DMS153 (cell line): ENCODE results near the gene ATG101.

Experiments used
- DNase-seq: peaks from one replicate; lab custom pipeline; 2025; lab: John Stamatoyannopoulos, UW

Gene ATG101

GRCh38 chr12:52042706-52043385, 26.9 kb upstream of the ATG101 start:
- no peak for DNase-seq

DNA sequence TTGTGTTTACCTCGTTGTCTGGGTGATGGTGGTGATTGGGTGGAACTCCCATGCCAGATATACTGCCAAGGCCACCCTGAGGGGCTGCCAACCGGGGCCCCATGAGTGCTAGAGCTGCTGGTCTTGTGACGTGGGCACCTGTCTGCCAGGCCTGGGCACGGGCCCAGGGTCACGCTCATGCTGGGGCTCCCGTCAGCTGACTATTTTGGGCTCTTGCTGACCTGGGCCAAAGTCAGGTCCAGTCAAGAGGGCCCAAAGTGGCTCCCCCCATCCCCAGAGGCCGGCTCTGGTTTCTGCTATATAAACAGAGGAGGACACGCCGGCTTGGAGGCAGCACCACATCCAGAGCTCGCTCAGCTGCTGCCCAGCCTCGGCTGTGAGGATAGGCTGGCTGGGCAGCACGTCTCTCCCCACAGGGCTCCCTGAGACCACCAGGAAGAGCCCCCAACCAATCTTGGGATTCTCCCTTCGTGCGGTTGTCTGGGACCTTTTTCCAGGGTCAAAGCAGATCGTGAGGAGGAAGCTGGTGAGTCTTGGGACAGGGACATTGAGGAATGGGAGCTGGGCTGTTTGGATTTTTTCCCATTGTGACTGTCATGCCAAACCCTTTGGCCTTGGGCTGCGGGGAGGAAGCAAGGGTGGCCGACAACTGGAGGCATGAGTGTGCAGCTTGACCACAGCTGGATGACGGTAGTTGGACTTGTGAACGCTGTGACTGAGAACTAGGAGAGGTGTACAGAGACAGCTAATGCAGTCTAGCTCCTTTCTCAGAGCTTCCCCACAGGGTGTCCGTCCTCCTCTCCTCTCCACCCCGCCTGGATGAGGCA, 26.2 kb upstream of the ATG101 start:
- no peak for DNase-seq

DNA sequence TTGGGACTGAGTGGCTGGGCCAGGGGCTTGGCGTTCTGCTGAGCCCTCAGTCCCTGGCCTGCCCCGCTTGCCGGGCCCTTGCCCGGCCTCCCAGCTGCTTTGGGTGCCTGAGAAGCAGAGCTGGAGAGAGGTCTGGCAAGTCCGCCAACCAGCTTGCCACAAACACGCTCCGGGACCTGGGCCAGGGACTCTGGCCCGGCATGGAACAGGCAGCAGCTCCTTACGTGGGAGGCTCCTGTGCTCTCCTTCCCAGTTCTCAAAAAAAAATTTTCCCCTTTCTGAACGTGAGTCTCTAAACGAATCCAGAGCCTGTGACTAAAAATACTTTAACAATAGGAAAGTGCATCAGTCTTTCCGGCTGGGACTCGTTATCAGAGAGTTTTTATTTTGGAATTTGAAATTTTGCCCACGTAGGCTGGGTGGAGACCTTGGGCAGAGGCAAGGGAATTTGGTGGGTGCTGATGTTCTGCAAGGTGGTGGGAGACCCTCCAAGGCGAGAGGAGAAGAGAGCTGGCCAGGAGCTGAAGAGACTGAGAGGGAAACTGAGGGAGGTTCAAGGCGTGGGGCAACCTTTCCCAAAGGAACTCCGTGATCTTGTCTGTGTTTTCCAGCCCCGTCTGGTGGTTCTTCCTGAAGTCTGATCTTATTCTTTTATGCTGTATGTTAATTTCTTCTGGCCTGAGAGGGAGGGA, 25.3 kb upstream of the ATG101 start:
- no peak for DNase-seq

DNA sequence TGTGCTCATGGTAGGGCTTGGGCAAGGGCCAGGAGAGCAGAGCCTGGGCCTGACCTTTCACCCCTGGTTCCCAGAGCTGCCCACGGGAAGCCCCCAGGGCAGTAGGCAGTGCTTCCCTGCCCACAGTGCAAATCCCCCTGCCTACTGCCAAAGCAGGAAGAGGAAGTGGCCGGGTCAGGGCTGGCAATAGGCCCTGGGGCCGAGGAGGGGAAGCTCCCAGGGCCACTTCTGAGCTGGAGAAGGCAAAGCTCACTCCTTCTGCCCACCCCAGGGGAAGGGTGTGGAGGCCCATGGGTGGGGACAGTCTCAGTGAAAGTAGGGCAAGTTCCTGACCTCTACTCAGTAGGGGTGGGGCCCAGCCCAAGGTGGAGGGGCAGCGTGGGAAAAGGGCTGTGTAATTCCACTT, 24.0 kb upstream of the ATG101 start:
- DNase-seq: no peak

GRCh38 chr12:52046859-52047258, 22.9 kb upstream of the ATG101 start:
- no peak for DNase-seq

DNA sequence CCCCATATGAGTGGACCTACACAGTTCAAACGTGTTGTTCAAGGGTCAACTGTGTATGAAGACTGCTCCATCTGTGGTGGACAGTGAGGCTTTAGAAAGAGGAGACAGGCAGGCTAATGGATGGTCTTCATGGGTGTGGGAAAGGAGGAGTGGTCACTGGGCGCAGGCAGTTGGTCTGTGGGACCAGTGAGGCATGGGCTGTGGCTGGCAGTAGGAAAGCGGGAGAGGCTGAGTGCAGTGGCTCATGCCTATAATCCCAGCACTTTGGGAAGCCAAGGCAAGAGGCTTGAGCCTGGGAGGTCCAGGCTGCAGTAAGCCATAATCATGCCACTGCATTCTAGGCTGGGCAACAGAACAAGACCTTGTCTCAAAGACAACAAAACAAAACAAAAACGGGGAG, 20.5 kb upstream of the ATG101 start:
- no peak for DNase-seq

- no peak for DNase-seq
Measured at GRCh38 chr12:52049688-52050087, 20.1 kb upstream of the ATG101 start.

- peak; percentile 7 for DNase-seq
Measured at GRCh38 chr12:52050116-52050757, 19.5 kb upstream of the ATG101 start.

- peak; percentile 85 for DNase-seq
Measured at GRCh38 chr12:52050758-52051541, 18.8 kb upstream of the ATG101 start, which contains the start of gene NR4A1. Gene NR4A1 (plus strand): TSS chr12:52051442. CDS start chr12:52054329, 2,887 bp downstream.

GRCh38 chr12:52052468-52053186, 17.2 kb upstream of the ATG101 start:
- no peak for DNase-seq

DNA sequence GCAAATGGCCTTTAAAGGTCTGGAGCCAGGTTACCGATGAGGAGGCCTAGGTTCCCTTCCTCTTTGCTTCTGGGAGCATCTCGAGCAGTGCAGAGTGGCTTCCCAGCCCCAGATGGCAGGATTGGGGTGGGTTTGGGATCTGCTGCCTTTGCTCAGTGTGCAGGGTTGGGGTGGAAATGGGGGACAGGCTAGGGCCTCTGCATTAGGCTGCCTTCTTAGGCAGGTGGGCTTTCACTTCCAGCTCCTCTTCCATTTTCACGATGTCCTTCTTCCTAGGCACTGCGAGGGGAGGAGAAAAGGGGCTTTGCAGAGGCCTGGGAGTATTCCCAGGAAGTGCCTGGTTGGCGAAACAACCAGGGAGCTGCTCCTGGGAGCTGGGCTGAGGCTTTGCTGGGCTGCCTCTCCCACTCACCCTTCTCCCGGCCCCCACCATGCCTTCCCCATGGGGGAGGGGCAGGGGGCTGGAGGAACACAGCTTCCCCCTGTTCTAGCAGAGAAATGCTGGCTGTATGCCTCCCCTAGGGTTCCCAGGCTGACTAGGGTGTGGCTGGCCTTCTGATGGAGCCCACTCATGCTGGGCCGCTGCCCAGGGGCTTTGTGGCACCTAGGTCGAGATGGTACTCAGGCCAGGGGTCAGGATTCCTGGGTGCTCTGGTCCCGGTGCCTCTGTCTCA, 16.1 kb upstream of the ATG101 start:
- DNase-seq: no peak

DNA sequence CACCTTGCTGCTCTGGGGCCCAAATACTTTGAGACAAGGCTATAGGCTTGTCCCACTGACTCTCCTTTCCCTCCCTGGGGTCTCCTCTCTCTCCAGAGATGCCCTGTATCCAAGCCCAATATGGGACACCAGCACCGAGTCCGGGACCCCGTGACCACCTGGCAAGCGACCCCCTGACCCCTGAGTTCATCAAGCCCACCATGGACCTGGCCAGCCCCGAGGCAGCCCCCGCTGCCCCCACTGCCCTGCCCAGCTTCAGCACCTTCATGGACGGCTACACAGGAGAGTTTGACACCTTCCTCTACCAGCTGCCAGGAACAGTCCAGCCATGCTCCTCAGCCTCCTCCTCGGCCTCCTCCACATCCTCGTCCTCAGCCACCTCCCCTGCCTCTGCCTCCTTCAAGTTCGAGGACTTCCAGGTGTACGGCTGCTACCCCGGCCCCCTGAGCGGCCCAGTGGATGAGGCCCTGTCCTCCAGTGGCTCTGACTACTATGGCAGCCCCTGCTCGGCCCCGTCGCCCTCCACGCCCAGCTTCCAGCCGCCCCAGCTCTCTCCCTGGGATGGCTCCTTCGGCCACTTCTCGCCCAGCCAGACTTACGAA, 15.4 kb upstream of the ATG101 start:
- no peak for DNase-seq

DNA sequence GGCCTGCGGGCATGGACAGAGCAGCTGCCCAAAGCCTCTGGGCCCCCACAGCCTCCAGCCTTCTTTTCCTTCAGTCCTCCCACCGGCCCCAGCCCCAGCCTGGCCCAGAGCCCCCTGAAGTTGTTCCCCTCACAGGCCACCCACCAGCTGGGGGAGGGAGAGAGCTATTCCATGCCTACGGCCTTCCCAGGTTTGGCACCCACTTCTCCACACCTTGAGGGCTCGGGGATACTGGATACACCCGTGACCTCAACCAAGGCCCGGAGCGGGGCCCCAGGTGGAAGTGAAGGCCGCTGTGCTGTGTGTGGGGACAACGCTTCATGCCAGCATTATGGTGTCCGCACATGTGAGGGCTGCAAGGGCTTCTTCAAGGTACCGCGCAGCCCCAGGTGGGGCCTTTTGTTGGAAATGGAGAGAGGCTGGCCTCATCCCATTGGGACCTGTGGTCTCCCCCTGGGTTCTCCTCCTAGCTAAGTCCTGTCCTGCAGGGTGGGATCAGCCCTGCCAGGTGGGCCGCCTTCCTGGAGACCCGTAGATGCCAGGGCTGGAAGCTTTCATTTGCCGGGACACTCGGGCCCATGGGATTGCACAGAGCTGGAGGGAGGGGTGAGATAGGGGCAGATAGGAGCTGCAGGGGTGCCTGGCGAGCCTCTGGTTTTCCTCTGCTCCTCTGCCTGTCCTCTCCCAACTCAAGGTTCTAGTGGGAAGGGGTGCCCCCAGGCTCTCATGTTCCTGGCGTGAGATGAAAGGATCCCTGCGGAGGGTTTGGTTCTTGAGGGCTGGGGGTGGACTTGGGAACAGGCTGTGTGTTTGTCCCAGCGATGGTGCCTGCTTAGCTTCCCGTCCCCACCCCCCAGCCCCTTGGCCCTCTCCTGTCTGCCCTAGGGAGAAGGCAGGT, 14.7 kb upstream of the ATG101 start:
- no peak for DNase-seq

DNA sequence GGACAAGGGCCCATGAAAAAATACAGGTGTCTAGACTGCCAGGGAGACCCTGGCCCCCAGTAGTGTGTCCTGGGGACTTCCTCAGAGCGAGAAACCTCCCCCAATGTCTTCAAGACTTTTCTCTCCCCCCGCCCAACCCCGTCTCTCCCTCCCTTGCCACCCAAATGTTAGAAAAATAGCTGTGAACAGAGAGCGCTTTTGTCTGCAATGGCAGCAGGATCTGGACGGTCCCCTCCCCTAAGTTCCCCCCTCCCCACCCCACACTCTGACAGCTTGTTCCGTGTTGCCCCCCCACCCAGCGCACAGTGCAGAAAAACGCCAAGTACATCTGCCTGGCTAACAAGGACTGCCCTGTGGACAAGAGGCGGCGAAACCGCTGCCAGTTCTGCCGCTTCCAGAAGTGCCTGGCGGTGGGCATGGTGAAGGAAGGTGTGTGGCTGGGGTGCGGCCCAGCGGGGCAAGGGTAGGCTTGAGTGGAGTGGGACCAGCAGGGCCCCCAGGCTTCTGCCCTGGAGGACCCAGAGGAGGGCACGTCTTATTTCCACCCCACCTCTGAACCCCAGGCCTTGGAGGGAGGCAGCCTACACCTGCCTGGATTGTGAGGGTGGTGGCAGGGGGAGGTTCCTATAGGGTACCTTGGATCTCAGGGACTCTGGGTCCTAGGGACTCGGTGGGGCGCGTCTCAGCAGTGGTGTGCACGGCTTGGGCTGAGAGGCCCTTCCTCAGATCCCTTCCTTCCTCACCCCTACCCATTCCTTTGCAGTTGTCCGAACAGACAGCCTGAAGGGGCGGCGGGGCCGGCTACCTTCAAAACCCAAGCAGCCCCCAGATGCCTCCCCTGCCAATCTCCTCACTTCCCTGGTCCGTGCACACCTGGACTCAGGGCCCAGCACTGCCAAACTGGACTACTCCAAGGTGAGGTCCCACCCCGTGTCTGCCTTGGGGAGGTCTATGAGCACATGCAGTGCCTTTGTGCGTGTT, 13.8 kb upstream of the ATG101 start:
- DNase-seq: no peak

GRCh38 chr12:52056801-52057637, 12.8 kb upstream of the ATG101 start:
- DNase-seq: no peak
